ENCODE results near the gene DMAC2.

DNA sequence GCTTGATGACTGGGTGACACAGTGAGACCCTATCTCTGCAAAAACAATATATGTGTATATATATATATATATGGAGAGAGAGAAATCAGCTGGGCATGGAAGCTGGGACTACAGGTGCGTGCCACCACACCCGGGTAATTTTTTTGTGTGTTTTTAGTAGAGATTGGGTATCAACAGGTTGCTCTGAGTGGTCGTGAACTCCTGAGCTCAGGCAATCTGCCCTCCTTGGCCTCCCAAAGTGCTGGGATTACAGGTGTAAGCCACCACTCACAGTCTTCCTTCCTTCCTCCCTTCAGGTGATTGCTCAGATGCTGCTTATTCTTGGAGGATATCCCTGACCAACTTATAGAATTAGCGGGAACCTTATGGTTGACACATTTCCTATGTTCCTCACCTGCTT lies 45.1 kb upstream of the DMAC2 start:
- TF ChIP-seq, protein P1, sequence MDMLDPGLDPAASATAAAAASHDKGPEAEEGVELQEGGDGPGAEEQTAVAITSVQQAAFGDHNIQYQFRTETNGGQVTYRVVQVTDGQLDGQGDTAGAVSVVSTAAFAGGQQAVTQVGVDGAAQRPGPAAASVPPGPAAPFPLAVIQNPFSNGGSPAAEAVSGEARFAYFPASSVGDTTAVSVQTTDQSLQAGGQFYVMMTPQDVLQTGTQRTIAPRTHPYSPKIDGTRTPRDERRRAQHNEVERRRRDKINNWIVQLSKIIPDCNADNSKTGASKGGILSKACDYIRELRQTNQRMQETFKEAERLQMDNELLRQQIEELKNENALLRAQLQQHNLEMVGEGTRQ (IDR thresholded peaks at IDR 0.05; ENCODE audit: borderline replicate concordance, low read depth, low read length), result no peak
- TF ChIP-seq, protein P2, sequence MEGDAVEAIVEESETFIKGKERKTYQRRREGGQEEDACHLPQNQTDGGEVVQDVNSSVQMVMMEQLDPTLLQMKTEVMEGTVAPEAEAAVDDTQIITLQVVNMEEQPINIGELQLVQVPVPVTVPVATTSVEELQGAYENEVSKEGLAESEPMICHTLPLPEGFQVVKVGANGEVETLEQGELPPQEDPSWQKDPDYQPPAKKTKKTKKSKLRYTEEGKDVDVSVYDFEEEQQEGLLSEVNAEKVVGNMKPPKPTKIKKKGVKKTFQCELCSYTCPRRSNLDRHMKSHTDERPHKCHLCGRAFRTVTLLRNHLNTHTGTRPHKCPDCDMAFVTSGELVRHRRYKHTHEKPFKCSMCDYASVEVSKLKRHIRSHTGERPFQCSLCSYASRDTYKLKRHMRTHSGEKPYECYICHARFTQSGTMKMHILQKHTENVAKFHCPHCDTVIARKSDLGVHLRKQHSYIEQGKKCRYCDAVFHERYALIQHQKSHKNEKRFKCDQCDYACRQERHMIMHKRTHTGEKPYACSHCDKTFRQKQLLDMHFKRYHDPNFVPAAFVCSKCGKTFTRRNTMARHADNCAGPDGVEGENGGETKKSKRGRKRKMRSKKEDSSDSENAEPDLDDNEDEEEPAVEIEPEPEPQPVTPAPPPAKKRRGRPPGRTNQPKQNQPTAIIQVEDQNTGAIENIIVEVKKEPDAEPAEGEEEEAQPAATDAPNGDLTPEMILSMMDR (IDR thresholded peaks at IDR 0.05), result no peak
